GM12891 (cell line): ENCODE data around the gene LOXL3.
A peak's percentile ranks its signal among the peaks of the same experiment; 100 is the strongest.
"Not testable (repeated sequence)": the region's sequence is repeated elsewhere in the genome, so short reads cannot be mapped to it uniquely, and the experiment has no call there.

ENCODE experiments used
- DNase-seq: peaks from one replicate; pipeline ENCODE4 v3.0.0; 2011; ENCODE audit warnings: low spot score; ENCODE audit not compliant: insufficient read length
- FAIRE-seq: peaks from 2 replicates; lab custom pipeline; 2011; peaks lifted over from hg19 to GRCh38; lab: Jason Lieb, UNC
- PAX5 ChIP-seq: IDR thresholded peaks from 2 replicates; pipeline ENCODE4 v1.6.1; 2011; ENCODE audit warnings: low read length, moderate library complexity, mild to moderate bottlenecking; ENCODE audit not compliant: insufficient read depth, severe bottlenecking
- POLR2A ChIP-seq: IDR thresholded peaks from 2 replicates; pipeline ENCODE4 v1.6.1; 2011; ENCODE audit warnings: low read depth, low read length, control low read depth
- POLR2AphosphoS5 ChIP-seq: IDR thresholded peaks from 2 replicates; pipeline ENCODE4 v1.6.1; 2011; ENCODE audit warnings: low read depth, low read length, control low read depth
- POU2F2 ChIP-seq: IDR thresholded peaks from 2 replicates; pipeline ENCODE4 v1.6.1; 2011; ENCODE audit warnings: low read depth, mild to moderate bottlenecking, control low read depth, low read length, moderate library complexity
- SPI1 ChIP-seq: IDR thresholded peaks from 2 replicates; pipeline ENCODE4 v1.6.1; 2011; ENCODE audit warnings: low read depth, low read length, control low read depth
- TAF1 ChIP-seq: IDR thresholded peaks from 2 replicates; pipeline ENCODE4 v1.6.1; 2011; ENCODE audit warnings: low read depth, low read length, control low read depth

The LOXL3 gene

DNA sequence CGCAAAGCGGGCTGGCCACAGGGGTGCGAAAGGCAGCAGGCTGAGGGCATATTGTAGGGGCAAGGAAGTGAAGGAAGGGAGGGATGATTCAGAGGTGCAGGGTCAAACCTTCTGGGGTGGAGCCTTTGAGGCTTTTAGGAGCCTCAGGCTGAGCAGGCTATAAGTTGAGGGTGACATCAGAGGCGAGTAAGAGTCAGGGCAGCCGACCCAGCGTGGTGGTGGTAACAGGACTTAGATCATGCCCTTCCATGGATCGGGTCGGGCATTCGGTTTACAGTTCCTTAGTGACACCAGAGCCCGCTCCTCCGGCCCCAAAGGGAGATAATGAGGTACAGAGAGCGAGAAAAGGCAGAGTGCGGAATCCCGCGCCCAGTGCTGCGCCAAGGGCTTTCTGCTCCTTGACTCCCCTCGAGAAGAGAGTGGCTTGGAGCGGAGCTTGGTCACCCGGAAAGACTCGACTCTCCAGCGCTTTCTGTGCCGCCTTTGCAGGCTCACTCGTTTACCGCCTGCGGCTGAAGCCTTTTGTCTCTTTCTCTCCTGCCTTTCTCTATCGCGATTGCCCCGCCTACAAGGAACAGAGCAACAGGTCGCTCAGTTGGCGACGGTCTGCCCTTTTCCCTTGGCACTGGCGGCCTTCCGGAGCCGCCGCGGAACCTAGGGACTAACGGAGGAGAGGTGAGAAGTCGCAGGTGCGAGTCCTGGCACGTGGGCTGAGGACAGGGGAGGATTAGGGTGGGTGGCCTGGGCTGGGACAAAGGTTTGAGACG, 55.1 kb downstream of the LOXL3 start:
- no peak for TF ChIP-seq SPI1
- peak; percentile 31 for FAIRE-seq
- DNase-seq, result no peak

DNA sequence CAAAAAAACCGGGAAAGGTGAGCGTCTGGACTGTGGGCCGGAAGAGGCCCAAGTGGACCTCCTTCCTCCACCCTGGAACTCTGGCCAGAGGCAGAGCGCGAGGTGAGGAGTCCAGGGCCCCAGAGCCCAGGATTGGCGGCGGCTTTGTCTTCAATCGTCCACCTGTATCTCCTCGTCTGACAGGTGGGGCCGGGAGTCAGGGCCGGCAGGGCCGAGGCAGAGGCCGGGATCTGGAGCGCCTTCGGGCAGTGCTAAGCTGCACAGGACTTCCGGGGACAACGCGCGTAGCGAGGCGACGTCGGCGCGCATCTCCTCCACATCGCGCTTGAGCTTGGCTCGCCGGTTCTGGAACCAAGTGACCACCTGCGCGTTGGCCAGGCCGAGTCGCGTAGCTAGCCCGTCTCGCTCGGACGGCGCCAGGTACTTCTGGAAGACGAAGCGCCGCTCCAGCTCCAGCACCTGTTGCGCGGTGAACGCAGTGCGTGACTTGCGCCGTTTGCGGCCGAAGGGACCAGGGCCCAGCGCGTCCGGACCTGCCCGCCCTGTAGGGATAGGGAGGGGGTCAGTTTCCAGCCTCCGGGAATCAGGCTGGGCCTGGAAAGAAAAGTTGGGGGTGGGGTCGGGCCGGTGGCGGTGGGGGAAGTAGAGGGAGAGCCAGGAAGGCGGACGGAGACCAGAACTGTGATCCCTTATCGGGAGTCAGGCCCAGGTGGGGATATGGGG, 55.8 kb downstream of the LOXL3 start:
- peak; percentile 38 for FAIRE-seq
- no peak for DNase-seq
- TF ChIP-seq PAX5 (no peak), POU2F2 (no peak), SPI1 (no peak), TAF1 (no peak), POLR2A (no peak), POLR2AphosphoS5 (no peak)

DNA sequence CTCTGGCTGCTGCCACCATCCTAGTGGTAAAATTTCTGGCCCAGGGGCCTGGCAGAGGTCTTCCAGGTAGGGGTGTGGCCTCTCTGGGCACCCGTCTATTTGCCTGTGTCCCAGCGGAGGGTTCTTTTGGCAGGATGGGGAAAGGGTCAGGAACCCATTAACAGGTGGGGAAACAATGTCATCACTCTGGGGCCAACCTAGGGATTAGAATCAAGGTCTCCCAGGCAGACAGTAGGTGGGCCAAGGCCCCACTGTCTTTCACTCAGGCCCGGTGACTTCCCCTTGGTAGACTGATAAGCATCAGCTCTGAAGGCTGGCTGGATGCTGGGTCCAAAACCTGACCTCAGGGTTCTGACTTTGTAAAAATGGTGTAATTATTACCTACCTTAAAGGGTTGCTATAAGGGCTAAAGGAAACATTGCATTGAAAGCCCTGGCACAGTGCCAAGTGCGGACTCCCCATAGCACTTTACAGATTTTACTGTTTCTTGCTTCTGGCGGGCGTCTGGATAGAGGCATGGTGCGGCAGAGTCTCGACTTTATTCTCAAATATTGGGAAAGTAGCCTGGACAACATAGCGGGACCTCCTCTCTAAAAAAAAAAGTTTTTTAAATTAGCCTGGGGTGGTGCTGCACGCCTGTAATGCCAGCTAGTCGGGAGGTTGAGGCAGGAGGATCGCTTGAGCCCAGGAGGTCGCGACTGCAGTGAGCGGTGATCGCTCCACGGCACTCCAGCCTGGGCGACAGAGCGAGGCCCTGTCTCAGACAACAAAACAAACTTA, 56.6 kb downstream of the LOXL3 start:
- FAIRE-seq (peak; percentile 13), DNase-seq (no peak)
- TF ChIP-seq TAF1, result no peak
- no peak for TF ChIP-seq POLR2A
- no peak for TF ChIP-seq POU2F2
- TF ChIP-seq PAX5, result no peak
- no peak for TF ChIP-seq SPI1
- TF ChIP-seq POLR2AphosphoS5, result no peak

DNA sequence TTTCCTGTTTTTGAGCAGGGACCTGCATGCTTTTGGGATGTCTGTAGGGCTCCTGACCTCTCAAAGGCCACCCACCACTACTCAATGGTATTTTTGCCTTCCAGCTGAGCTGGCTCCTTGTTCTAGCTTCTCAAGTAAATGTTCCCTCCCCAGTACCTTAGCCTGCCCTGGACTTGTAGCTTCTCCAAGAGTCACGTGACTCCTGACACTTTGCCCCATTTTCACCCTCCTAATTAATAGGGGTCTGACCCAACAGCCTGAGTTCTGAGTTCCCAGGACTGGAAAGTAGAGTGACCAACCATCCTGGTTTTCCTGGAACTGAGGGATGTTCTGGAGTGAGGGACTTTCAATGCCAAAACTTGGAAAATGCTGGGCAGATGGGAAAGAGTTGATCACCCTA, 58.3 kb downstream of the LOXL3 start:
- FAIRE-seq, result no peak
- TF ChIP-seq POU2F2 (no peak), TAF1 (no peak), POLR2A (no peak), PAX5 (no peak)
- no peak for DNase-seq

DNA sequence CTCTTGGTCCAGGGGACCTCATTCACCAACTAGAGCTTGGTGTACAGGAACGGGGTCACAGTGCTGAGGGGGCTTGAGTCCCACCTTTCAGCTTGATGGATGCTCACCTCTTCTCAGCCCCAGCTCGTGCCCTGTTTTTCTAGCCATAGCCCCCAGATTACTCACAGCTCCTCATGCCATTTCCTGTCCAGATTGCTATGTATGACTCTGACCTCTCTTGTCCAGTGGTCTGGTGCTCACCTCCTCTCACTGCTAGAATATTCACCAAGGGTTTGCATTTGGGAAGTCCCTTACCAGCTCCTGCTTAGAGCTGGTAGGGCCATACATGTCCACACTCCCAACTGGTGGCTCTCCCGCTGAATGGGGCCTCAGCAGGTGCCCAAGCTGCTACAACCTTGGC, 60.2 kb downstream of the LOXL3 start:
- TF ChIP-seq POLR2A (no peak), TAF1 (no peak), POLR2AphosphoS5 (no peak)
- DNase-seq (no peak), FAIRE-seq (no peak)

DNA sequence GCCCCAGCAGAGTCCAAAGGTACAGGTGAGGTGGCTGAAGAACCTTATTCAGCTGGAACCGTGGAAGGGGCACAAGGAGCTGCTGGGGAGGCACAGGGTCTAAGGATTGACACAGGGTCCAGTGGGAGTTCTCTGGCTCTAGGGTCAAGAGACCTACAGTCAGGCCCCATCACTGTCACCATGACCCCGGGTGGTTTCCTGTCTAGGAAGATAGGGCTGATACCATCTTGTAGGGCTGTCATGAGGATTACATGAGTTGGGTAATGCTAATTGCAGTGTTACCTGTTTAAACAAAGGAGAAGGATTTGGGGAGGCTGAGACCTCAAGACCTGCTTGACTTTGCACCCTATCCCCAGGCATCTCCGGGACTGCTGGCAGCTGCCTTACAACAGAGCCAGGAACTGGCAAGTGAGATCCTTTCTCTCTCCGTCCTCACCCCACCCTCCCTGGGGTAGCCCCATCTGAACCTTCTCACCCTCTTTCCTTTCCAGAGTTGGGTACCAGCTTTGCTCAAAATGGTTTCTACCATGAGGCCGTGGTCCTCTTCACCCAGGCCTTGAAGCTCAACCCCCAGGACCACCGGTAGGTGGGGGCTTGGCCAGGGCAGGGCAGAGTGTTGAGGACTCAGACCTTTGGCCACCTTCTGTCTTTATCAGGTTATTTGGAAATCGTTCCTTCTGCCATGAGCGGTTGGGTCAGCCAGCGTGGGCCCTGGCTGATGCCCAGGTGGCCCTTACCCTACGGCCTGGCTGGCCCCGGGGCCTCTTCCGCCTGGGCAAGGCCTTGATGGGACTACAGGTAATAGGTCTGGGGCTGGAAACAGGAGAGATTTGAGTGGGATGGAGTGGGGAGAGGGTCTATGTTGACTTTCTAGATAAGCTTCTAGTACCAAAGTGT, 61.8 kb downstream of the LOXL3 start:
- DNase-seq, result no peak
- TF ChIP-seq POLR2AphosphoS5 (no peak), TAF1 (no peak), SPI1 (no peak), PAX5 (no peak), POLR2A (no peak), POU2F2 (no peak)
- no peak for FAIRE-seq

DNA sequence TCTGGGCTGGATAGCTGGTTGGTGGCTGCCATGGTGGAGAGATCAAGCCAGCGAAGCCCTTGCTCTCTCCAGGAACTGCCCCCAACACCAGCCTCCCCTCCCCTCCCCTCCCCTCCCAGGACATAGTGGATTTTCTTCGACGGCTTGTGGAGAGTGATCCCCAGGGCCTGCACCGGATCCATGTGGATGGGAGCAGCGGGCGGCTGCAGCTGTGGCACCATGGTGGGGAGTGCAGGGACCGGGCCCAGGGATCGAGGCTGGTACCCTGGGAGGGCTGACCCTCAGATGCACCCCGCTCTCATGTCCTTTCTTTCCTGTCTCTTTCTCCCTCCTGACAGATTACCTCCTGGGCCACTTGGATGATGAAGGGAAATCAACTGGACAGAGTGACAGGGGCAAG, 63.8 kb downstream of the LOXL3 start:
- FAIRE-seq, result no peak

DNA sequence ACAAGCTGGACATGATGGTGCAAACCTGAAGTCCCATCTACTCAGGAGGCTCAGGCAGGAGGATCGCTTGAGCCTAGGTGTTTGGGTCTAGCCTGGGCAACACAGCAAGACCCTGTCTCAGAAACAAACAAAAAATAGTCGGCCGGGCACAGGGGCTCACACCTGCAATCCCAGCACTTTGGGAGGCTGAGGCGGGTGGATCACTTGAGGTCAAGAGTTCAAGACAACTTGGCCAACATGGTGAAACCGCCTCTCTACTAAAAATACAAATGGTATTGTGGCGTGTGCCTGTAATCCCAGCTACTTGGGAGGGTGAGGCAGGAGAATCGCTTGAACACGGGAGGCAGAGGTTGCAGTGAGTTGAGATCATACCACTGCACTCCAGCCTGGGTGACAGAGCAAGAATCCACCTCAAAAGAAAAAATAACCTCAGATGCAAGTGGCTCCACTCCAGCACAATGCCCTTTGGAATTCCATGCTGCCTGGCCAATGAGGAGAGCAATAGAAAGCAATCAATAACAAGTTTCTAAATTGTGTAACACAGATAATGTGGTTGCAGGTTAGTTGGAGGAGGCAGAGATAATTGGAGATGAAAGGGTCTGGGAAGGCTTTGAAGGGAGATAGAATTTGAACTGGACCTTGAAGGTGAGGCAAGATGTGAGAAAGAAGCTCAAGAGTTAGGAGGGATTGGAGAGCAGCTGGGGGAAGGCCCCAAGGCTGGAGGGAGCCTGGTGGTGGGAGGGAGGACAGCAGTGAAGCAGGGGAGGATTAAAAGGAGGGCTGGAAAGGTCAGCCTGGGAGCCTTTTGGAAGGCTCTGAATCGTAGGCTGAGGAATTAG, 64.9 kb downstream of the LOXL3 start:
- FAIRE-seq (no peak), DNase-seq (no peak)
- no peak for TF ChIP-seq POU2F2
- TF ChIP-seq PAX5, result no peak
- no peak for TF ChIP-seq POLR2A
- TF ChIP-seq SPI1, result no peak
- no peak for TF ChIP-seq POLR2AphosphoS5
- no peak for TF ChIP-seq TAF1

More for the DNA sequence above, 63.8 kb downstream of the LOXL3 start:
- no peak for DNase-seq
- TF ChIP-seq POLR2A (no peak), PAX5 (no peak), SPI1 (no peak), TAF1 (no peak), POLR2AphosphoS5 (no peak), POU2F2 (no peak)

DNA sequence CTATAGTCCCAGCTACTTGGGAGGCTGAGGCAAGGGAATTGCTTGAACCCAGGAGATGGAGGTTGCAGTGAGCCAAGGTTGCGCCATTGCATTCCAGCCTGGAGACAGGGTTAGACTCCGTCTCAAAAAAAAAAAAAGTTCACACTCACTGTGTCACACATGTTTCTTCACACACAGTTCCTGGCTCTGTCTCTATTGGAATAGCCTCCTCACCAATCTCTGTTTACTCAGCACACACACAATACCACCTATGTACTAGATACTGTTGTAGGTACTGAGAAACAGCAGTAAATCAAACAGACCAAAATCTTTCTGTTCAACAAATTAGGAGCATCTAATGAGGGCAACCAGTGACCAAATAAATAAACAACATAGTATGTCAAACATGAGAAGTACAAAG, 67.6 kb downstream of the LOXL3 start:
- DNase-seq, result no peak
- TF ChIP-seq POLR2A (no peak), TAF1 (no peak), SPI1 (no peak), POLR2AphosphoS5 (no peak)
- no peak for FAIRE-seq

DNA sequence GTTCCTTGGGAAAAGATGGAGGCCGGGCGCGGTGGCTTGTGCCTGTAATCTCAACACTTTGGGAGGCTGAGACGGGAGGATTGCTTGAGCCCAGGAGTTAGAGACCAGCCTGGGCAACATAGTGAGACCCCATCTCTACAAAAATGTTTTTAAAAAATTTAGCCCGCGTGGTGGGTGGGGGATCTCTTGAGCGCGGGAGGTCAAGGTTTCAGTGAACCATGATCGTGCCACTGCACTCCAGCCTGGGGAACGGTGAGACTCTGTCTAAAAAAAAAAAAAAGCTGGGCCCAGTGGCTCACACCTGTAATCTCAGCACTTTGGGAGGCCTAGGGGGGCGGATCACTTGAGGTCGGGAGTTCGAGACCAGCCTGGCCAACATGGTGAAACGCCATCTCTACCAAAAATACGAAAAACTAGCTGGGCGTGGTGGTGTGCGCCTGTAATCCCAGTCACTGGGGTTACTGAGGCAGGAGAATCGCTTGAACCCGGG, 70.0 kb downstream of the LOXL3 start:
- FAIRE-seq, DNase-seq: not testable (repeated sequence)
